ENCODE data around the gene TNRC6A.
"Not testable (repeated sequence)": the region's sequence is repeated elsewhere in the genome, so short reads cannot be mapped to it uniquely, and the experiment has no call there.

Gene TNRC6A

GRCh38 chr16:24728891-24729242, 584 bp upstream of the TNRC6A start:
- no peak for DNase-seq

DNA sequence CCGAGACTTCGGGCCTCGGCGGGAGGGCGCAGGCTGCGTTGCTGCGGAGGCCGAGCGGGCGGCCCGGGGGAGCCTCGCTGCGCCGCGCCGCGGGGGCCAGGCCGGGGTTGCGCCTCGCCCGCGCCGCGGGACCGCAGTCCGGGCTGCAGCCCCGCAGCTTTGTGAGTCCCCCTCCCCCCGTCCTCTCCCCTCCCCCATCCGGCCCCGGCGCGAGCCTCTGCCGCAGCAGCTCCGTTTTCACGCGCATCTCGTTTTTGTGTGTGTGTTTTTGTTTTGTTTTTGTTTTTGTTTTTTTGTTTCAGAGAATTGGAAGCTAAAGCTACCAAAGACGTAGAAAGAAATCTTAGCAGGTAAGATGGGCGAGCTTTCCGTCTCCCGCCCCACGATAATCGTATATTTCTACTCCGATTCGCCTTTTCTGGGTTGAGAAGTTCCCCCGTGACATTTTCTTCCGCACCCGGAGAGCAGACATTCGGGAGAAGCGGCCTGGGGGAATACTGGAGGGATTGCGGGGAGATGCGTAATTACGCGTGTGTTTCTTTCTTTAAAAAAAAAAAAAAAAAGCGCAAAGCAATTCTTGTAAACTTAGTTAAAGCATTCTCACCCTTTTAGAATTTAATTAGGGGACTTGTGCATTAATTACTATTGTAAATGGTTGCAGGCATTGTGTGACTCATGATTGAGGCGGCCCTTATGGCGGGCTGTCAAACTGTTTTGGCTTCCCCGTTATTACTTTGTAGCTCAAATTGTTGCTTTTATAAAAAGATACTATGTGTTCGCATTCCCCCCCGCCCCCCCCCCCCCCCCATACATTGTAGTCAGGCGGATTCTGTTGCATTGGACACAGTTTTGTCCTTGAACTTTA, 732 bp downstream of the TNRC6A start:
- DNase-seq, result peak; percentile 42

- no peak for DNase-seq
Observed at GRCh38 chr16:24730914-24731313, 1.5 kb downstream of the TNRC6A start.

- DNase-seq, result no peak
Observed at GRCh38 chr16:24731722-24732419, 2.4 kb downstream of the TNRC6A start.

DNA sequence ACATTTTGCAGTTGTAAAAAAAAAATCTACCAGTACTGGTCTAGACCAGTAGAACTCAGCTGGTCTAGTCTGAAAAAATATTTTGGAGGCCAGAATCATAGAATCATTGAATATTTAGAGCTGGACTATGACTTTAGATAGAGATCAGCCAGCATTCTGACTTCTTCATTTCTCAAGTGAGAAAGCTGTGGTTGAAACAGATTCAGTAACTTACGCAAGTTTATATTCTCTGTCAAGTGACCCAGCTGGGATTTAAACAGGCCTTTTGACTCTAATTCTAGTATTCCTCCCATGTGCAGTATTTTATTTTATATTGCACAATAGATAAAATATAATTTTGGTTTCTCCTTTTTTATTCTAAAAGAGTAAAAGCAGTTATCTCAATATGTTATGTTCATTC, 4.9 kb downstream of the TNRC6A start:
- DNase-seq, result no peak

- DNase-seq, result no peak
Observed at GRCh38 chr16:24736758-24737157, 7.3 kb downstream of the TNRC6A start.

- DNase-seq, result no peak
Observed at GRCh38 chr16:24737391-24737871, 8.0 kb downstream of the TNRC6A start.

GRCh38 chr16:24737916-24738594, 8.6 kb downstream of the TNRC6A start:
- DNase-seq, result no peak

GRCh38 chr16:24738895-24739294, 9.4 kb downstream of the TNRC6A start:
- no peak for DNase-seq

GRCh38 chr16:24741862-24742261, 12.4 kb downstream of the TNRC6A start:
- DNase-seq, result no peak

- not testable (repeated sequence) for DNase-seq
Observed at GRCh38 chr16:24742610-24743009, 13.2 kb downstream of the TNRC6A start.

DNA sequence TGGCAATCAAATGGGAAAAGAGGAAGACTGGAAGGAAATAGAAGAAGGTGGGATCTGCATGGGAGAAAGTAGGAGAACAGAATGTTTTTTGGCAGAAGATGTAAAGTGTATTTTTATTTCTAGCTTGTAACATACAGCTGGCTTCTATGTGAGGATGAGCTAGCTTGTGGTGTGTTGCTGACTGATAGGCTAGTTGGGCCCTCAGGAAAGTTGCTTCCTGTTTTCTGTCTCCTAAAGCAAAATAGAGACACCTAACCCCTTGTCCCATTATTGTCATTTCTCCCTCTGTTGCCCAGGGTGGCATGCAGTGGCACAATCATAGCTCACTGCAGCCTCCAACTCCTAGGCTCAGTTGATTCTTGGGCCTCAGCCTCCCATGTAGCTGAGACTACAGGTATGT, 15.9 kb downstream of the TNRC6A start:
- no peak for DNase-seq

DNA sequence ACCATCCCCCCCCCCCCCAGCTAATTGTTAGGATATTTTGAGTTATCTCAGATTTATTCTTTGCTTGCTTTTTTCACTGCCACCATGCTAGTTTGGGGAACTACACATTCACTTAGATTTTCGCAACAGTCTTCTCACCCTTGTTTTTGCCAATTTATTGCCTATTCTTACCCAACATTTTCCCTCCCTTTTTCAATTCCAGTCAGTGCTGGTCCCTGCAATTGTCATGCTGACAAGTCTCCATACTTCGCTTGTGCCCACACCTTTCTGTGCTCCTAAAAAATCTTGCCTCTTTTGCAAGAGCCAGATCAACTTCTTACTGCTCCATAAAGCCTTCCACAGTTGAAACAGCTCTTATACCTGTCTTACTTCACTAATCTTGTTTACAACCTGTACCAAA, 16.3 kb downstream of the TNRC6A start:
- no peak for DNase-seq

DNA sequence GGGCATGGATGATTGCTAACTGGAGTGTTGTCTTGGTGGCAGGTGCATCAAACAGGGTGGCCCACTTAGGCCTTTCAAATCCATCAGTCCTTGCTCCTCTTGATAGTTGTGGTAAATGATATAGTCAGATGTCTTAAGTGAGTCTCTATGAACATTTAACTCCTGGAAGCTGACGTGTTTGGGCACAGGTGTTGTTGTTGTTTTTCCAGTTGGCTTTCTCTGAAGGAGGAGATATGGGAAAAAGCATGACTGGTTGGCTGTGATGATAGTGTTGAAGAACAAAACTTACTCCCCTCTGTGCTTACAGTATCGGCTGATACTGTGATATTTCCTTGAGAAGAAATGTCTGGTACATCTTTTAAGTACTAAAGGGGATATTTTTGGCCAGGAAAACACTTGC, 18.0 kb downstream of the TNRC6A start:
- no peak for DNase-seq

DNA sequence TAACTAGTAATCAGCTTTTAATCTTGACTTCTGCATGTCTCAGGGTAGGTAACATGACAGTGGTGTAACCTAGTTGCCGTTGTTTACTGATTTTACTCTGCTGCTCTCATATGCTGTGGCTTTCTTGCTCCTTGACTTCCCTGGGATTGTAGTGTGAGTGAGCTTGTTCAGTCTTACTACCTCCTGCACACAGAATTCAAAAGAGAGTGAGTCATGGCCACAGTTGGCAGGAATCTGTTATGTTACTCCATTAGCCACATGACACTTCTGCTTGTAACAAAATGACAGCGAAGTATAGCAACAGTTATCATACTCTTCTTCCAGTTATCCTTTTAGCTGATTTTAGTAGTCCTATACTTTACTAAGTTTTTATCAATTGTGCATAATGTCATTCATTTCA, 18.8 kb downstream of the TNRC6A start:
- no peak for DNase-seq

DNA sequence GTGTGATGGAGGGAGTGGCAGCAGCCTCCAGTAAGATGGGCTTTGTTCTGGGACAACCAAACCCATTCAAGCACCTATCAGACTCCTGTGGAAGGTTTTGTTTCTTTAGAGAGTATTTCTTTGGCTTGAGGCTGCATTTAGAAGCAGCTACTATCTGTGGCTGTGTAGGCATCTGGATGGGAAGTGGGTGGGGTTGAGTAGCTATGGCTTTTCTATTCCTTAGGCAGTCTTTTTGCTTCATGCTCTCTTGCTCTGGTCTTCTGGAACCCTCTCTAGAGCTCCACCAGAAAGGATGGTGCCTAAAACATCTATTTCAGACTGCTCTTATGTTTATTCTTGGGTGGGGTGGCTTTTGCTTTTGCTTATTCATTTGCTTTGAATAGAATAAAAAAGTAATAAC, 19.9 kb downstream of the TNRC6A start:
- no peak for DNase-seq

GRCh38 chr16:24749872-24750271, 20.4 kb downstream of the TNRC6A start:
- DNase-seq, result not testable (repeated sequence)

- DNase-seq, result no peak
Observed at GRCh38 chr16:24753000-24753399, 23.5 kb downstream of the TNRC6A start.

GRCh38 chr16:24753437-24753836, 24.0 kb downstream of the TNRC6A start:
- no peak for DNase-seq

GRCh38 chr16:24754543-24754942, 25.1 kb downstream of the TNRC6A start:
- no peak for DNase-seq

- peak; percentile 26 for DNase-seq
Observed at GRCh38 chr16:24755201-24755874, 25.9 kb downstream of the TNRC6A start.

- no peak for DNase-seq
Observed at GRCh38 chr16:24758373-24758772, 28.9 kb downstream of the TNRC6A start.

DNA sequence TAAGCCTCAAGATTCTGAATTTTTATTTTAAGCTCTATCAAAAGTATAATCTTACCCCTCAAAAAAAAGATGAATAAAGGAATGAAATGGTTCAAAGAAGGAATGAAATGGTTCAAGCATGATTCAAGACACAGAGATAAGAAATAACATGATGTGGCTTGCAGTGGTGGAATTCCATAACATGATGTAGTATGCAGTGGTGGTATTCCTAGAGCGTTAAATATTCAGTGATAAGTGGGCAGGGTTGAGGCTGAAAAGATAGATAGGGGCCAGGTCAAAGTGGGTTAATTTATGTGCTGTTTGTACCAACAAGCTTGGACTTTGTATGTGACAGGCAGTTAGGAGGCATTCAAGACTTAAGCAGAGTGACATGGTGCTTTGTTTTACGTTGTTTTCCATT, 29.6 kb downstream of the TNRC6A start:
- no peak for DNase-seq

Data from NCI-H82 (cell line).